Left hindlimb (tissue), 1 donor: ENCODE measurements around the gene CERS2.

Experiments
- DNase-seq: peaks from one replicate; pipeline ENCODE4 v3.0.0-alpha.2; 2018

CERS2 gene

GRCh38 chr1:150974580-150975478, at the start of gene CERS2:
CERS2 (minus strand) TSS chr1:150974835; CDS start chr1:150969090, 5,745 bp downstream.
- DNase-seq = peak; percentile 91

GRCh38 chr1:151013518-151013917, 38.9 kb upstream of the CERS2 start:
- DNase-seq = no peak

- no peak for DNase-seq
Measured at GRCh38 chr1:151012684-151013471, 38.2 kb upstream of the CERS2 start.

GRCh38 chr1:151011154-151011850, 36.7 kb upstream of the CERS2 start:
- DNase-seq = no peak

GRCh38 chr1:151010346-151010726, 35.7 kb upstream of the CERS2 start:
- DNase-seq = no peak

GRCh38 chr1:151009674-151010345, 35.2 kb upstream of the CERS2 start:
- DNase-seq = no peak

GRCh38 chr1:151009206-151009587, 34.6 kb upstream of the CERS2 start:
- no peak for DNase-seq

GRCh38 chr1:151008244-151009205, 33.9 kb upstream of the CERS2 start, which contains the start of gene PRUNE1:
PRUNE1 (plus strand) TSS chr1:151008449; CDS start chr1:151008633, 184 bp downstream.
- peak; percentile 98 for DNase-seq

GRCh38 chr1:151007853-151008243, 33.2 kb upstream of the CERS2 start:
- DNase-seq = no peak

GRCh38 chr1:151006327-151007052, 31.9 kb upstream of the CERS2 start, which contains the start of gene MINDY1:
MINDY1 (minus strand) TSS chr1:151006902; CDS start chr1:151002617, 4,285 bp downstream.
- peak; percentile 84 for DNase-seq

GRCh38 chr1:151005729-151006319, 31.2 kb upstream of the CERS2 start:
- DNase-seq = no peak

GRCh38 chr1:151003180-151003579, 28.5 kb upstream of the CERS2 start:
- DNase-seq = no peak

GRCh38 chr1:151002611-151003010, 28.0 kb upstream of the CERS2 start:
- no peak for DNase-seq

- DNase-seq = no peak
Measured at GRCh38 chr1:151002051-151002450, 27.4 kb upstream of the CERS2 start.

- no peak for DNase-seq
Measured at GRCh38 chr1:151001602-151002001, 27.0 kb upstream of the CERS2 start.

GRCh38 chr1:151000408-151000807, 25.8 kb upstream of the CERS2 start:
- no peak for DNase-seq

- no peak for DNase-seq
Measured at GRCh38 chr1:150999926-151000325, 25.3 kb upstream of the CERS2 start.

- no peak for DNase-seq
Measured at GRCh38 chr1:150999051-150999674, 24.5 kb upstream of the CERS2 start.

GRCh38 chr1:150997949-150998348, 23.3 kb upstream of the CERS2 start:
- DNase-seq = no peak
